HCT116 (cell line): ENCODE measurements around the gene ERMARD. TPM values are rescaled to one million over a fixed set of nuclear protein-coding genes. Genes with fewer than 3 reads are reported as not detected.

Experiments
- total RNA-seq: library from RNA; stranded (reverse); gene quantifications from one replicate; pipeline ENCODE4 v1.2.1, GENCODE V29; 2021; ENCODE audit not compliant: unreplicated experiment

Gene ERMARD
- total RNA-seq, 1 experiment from 2014 or later, result 24.7 TPM

Other genes starting within 250 kb of the ERMARD start
- gene WDR27, start 49.6 kb upstream of the ERMARD start, total RNA-seq, result 60.6 TPM
- gene C6orf120, start 49.5 kb upstream of the ERMARD start, total RNA-seq, result 20.6 TPM
- 45.5 TPM for gene PHF10, start 27.1 kb upstream of the ERMARD start, total RNA-seq
- 1.5 TPM for gene DYNLT2, start 50 bp upstream of the ERMARD start, total RNA-seq